ENCODE data around the gene MAPK6.

- TF ChIP-seq CTCF (IDR thresholded peaks at IDR 0.05) (no peak), EZH2 (IDR thresholded peaks at IDR 0.05; ENCODE audit: borderline replicate concordance, insufficient read depth, low read depth, low read length, poor library complexity, severe bottlenecking) (no peak)
These were observed 88.2 kb downstream of the MAPK6 start for GRCh38 chr15:52107238-52107637.
